ENCODE results near the gene PLA2G4A. TPM values are rescaled to one million over a fixed set of nuclear protein-coding genes. Genes with fewer than 3 reads are reported as not detected.

The PLA2G4A gene
- total RNA-seq, 1 experiment from 2014 or later, result 0.39 TPM

GRCh38 chr1:186780076-186780475 is 48.7 kb upstream of the PLA2G4A start:
- no peak overlapping the region for H4K91ac ChIP-seq (ENCODE audit: insufficient read length, low read depth, low read length)
- H3K4ac ChIP-seq (ENCODE audit: low read depth, low read length), result no peak overlapping the region
- no peak overlapping the region for H3K18ac ChIP-seq (ENCODE audit: insufficient read length, low read depth, low read length)
- Mint-ChIP-seq H3K36me3 (ENCODE audit: insufficient read depth in 1 of 3, low read depth in 3 of 3) (no peaks in the 10 kb centered on the region), H3K27ac (no peak overlapping the region), H3K27me3 (ENCODE audit: low read depth) (no peaks in the 10 kb centered on the region), H3K4me3 (no peak overlapping the region), H3K4me1 (no peaks in the 10 kb centered on the region), H3K9me3 (no peaks in the 10 kb centered on the region)
- H4K8ac ChIP-seq (replicated peaks; ENCODE audit: insufficient read length, low read depth, low read length), result no peak overlapping the region
- no peak overlapping the region for H3K23ac ChIP-seq (ENCODE audit: insufficient read length, low read depth, low read length)
- H3K14ac ChIP-seq (ENCODE audit: insufficient read depth, low read length), result no peak overlapping the region
- no peaks in the 10 kb centered on the region for H3K23me2 ChIP-seq (ENCODE audit: insufficient read length, low read depth, low read length, poor library complexity, severe bottlenecking)
- no peak overlapping the region for H2BK15ac ChIP-seq (ENCODE audit: low read depth, low read length)
- no peak for TF ChIP-seq CTCF (conservative IDR thresholded peaks at IDR 0.05)
- H3K4me2 ChIP-seq (ENCODE audit: insufficient read depth, insufficient read length, low read length), result no peak overlapping the region
- H3K56ac ChIP-seq (ENCODE audit: insufficient read length, low read depth, low read length), result no peak overlapping the region
- no peak overlapping the region for H3K27ac ChIP-seq (ENCODE audit: insufficient read length, low read depth, low read length)
- H3K9me3 ChIP-seq (ENCODE audit: control insufficient read depth, low read depth, low read length), result no peaks in the 10 kb centered on the region
- no peaks in the 10 kb centered on the region for H4K20me1 ChIP-seq (ENCODE audit: control insufficient read depth, insufficient read depth, insufficient read length)
- H2BK12ac ChIP-seq (ENCODE audit: insufficient read length, low read depth, low read length), result no peak overlapping the region
- H2BK120ac ChIP-seq (ENCODE audit: low read depth, low read length, poor library complexity, severe bottlenecking), result no peak overlapping the region
- H4K5ac ChIP-seq (ENCODE audit: insufficient read length, low read depth, low read length), result no peak overlapping the region
- H3T11ph ChIP-seq (ENCODE audit: low read length), result no peak overlapping the region
- H3K79me1 ChIP-seq (ENCODE audit: insufficient read depth, low read depth, low read length, poor library complexity, severe bottlenecking), result no peaks in the 10 kb centered on the region
- H3K4me1 ChIP-seq (ENCODE audit: insufficient read depth, low read length), result no peaks in the 10 kb centered on the region
- H2AK5ac ChIP-seq (ENCODE audit: insufficient read length, low read length), result no peak overlapping the region
- H3K27me3 ChIP-seq (ENCODE audit: insufficient read depth, low read length), result no peaks in the 10 kb centered on the region
- H2BK20ac ChIP-seq (ENCODE audit: low read depth, low read length, poor library complexity, severe bottlenecking), result no peak overlapping the region
- no peak overlapping the region for H3K9ac ChIP-seq (ENCODE audit: extremely low read depth, insufficient read length, low read length)
- H2AFZ ChIP-seq (ENCODE audit: low read length), result no peak overlapping the region
- no peak overlapping the region for H2BK5ac ChIP-seq (ENCODE audit: insufficient read length, low read length)
- DNase-seq, result no peak
- H3K79me2 ChIP-seq (ENCODE audit: insufficient read depth, low read length), result no peaks in the 10 kb centered on the region
